ENCODE measurements around the gene EXD3. TPM values are rescaled to one million over a fixed set of nuclear protein-coding genes. Genes with fewer than 3 reads are reported as not detected.

The EXD3 gene
- polyA plus RNA-seq, 1 donor from 2014 or later, result 5.6 TPM

- Mint-ChIP-seq H3K27me3 (no peaks in the 10 kb centered on the region), H3K4me1 (peaks cover 0 to 3% (median 0%) of the 10 kb centered on the region in 3 donors), H3K9me3 (no peaks in the 10 kb centered on the region), H3K36me3 (no peaks in the 10 kb centered on the region), H3K27ac (no peak overlapping the region), H3K4me3 (no peak overlapping the region)
Measured at GRCh38 chr9:137371946-137372651, 50.9 kb downstream of the EXD3 start.

- H3K9me3 Mint-ChIP-seq, result no peaks in the 10 kb centered on the region
- H3K27ac Mint-ChIP-seq, result no peak overlapping the region
- no peaks in the 10 kb centered on the region for H3K4me1 Mint-ChIP-seq
- no peaks in the 10 kb centered on the region for H3K27me3 Mint-ChIP-seq
- H3K4me3 Mint-ChIP-seq, result no peak overlapping the region
- no peaks in the 10 kb centered on the region for H3K36me3 Mint-ChIP-seq
Measured at GRCh38 chr9:137371521-137371941, 51.4 kb downstream of the EXD3 start.

GRCh38 chr9:137370865-137371520 is 52.0 kb downstream of the EXD3 start:
- Mint-ChIP-seq H3K9me3 (no peaks in the 10 kb centered on the region), H3K4me1 (no peaks in the 10 kb centered on the region), H3K27ac (no peak overlapping the region), H3K4me3 (no peak overlapping the region), H3K27me3 (no peaks in the 10 kb centered on the region), H3K36me3 (no peaks in the 10 kb centered on the region)

DNA sequence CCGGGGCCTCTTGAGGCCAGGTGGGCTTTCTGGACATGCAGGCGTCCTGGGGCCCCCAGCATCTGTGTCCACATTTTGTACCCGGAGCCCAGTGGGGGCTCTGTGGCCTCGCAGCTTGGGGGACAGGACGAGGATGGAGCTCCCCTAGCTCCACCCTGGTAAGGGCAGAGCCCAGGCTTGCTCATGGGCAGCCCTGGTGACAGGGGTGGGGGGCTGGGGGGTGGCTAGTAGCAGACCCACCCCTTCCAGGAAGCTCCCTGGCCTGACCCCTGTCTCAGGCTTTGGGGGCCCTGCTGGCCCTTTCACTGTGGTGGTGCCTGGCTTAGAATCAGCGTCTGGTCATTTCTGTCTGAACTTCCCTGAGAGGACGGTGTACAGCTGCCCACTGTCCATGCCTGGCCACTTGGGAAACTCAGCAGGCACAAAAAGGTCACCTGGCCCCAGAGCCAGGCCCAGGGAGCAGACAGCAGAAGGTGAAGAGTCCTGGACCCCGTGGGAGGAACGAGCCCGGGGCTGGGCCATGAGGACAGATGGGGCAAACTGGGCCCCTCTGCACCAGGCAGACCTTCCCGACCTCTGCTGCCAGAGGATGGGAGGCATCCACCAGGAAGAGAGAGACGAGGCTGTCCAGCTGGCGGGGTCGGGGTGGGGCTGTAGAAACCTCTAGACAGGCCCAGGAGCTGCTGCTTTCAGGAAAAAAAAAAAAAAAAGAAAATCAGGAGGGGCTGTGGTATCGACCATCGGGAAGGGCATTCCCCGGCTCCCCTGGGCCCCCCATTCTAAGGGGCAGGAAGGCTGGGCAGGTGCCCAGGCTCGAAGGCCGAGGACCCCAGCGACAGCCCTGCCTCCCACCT is 52.8 kb downstream of the EXD3 start:
- Mint-ChIP-seq H3K27ac (no peak overlapping the region), H3K27me3 (no peaks in the 10 kb centered on the region), H3K36me3 (no peaks in the 10 kb centered on the region), H3K4me3 (no peak overlapping the region), H3K9me3 (no peaks in the 10 kb centered on the region), H3K4me1 (no peaks in the 10 kb centered on the region)

DNA sequence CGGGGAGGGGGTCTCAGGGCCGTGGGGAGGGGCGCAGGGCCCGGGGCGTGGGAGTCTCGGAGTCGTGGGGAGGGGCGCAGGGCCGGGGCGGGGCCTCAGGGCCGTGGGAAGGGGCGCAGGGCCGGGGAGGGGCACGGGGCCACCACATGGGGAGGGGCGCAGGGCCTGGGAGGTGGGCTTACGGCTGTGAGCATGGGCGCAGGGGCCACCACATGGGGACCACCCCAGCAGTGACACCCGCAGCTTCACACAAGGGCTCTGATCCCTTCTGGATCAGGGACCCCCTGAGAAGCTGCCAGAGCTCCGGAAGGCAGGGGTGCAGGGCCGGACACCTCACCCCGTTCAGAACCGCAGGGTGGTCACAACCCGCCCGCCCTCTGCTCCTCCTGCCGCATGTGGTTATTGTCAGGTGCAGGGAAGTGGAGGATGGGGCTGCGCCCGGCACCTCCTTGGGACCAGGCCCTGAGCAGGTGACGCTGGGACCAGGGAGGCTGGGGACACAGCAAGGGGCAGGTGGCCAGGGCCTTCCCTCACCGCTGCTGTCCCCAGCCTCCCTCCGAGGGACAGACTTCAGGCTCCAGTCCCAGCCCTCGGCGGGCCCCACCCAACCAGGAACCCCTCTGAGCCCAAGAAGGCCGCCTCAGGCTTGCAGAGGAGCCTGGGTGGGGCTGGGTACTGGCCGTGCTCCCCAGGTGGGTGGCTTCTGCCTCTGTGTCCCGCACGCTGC is 53.7 kb downstream of the EXD3 start:
- H3K27me3 Mint-ChIP-seq, result no peaks in the 10 kb centered on the region
- no peaks in the 10 kb centered on the region for H3K36me3 Mint-ChIP-seq
- no peaks in the 10 kb centered on the region for H3K9me3 Mint-ChIP-seq
- no peak overlapping the region for H3K27ac Mint-ChIP-seq
- H3K4me3 Mint-ChIP-seq, result no peak overlapping the region
- H3K4me1 Mint-ChIP-seq, result no peaks in the 10 kb centered on the region

GRCh38 chr9:137368431-137369035 is 54.4 kb downstream of the EXD3 start:
- Mint-ChIP-seq H3K27me3 (peaks cover 3% of the 10 kb centered on the region), H3K4me3 (no peak overlapping the region), H3K9me3 (peaks cover 0 to 3% (median 2%) of the 10 kb centered on the region in 3 donors), H3K27ac (no peak overlapping the region), H3K36me3 (no peaks in the 10 kb centered on the region), H3K4me1 (no peaks in the 10 kb centered on the region)

DNA sequence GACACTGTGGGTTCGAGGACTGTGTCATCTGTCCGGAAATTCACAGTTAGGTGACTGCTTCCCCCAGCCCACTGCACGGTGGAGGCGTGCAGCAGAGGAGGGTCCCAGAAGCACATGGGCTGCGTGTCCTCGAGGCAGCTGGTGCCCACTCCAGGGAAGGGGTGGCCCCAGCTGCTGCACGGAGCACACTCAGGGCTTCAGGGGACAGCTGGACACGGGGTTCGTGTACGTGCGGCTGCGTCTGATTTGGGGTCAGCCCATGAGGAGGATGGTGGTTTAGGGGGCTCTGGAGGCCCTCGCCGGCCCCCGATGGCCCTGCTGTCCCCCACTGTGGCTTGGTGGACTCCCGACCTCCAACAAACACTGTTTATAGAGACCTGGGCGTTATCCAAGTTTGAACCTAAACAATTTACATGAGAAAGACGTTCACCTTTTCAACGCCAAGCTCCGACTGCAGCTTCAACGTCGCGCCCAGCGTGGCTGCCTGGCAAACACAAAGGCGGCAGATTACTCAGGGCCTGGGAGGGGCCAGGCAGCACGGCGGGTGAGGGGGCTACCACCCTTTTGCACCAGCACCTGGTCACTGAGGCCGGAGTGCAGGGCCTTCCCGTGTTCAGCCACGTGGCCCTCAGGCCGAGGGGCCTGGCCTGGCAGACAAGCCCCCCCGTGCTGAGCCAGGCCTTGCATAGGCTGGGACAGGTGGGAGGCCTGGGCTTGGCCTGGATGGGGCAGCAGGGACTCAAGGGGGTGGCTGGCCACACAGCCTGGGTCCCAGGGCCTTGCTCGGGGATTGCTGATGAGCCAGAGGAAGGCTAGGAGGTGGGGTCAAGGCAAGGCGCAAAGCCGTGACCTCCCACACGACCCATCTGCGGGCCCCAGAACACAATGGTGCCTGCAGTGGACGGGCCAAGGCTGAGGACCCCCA is 55.2 kb downstream of the EXD3 start:
- peaks cover 3% of the 10 kb centered on the region for H3K27me3 Mint-ChIP-seq
- H3K4me1 Mint-ChIP-seq, result no peaks in the 10 kb centered on the region
- H3K36me3 Mint-ChIP-seq, result no peaks in the 10 kb centered on the region
- H3K27ac Mint-ChIP-seq, result no peak overlapping the region
- peaks cover 0 to 3% (median 2%) of the 10 kb centered on the region in 3 donors for H3K9me3 Mint-ChIP-seq
- no peak overlapping the region for H3K4me3 Mint-ChIP-seq

DNA sequence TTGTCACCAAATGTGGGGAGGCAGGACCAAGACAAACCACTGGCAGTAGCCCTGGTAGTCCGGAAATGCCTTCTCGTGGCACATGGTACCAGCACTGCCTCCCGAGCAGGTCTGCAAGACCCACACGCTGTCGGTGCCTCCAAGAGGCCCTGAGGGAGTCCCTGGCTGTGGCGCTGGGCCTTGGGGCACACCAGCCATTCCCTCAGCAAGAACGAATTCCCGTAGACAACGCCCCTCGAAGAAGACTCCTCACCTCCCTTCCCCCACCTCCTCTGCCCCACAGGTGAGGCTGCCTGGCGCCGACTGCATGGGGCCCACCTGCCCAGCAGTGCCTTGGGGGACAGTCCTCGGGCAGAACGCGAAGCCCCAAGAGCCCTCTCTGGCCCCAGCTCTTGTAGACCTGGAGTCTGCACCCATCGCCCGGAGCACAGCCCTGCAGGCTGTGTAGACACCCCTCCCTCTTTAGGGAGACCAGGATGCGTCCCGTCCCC is 56.0 kb downstream of the EXD3 start:
- peak overlapping the region in 1 of 4 donors; percentile 24 for H3K4me3 Mint-ChIP-seq
- no peak overlapping the region for H3K27ac Mint-ChIP-seq
- H3K4me1 Mint-ChIP-seq, result no peaks in the 10 kb centered on the region
- H3K27me3 Mint-ChIP-seq, result peaks cover 3% of the 10 kb centered on the region
- H3K9me3 Mint-ChIP-seq, result peaks cover 0 to 3% (median 2%) of the 10 kb centered on the region in 3 donors
- no peaks in the 10 kb centered on the region for H3K36me3 Mint-ChIP-seq

DNA sequence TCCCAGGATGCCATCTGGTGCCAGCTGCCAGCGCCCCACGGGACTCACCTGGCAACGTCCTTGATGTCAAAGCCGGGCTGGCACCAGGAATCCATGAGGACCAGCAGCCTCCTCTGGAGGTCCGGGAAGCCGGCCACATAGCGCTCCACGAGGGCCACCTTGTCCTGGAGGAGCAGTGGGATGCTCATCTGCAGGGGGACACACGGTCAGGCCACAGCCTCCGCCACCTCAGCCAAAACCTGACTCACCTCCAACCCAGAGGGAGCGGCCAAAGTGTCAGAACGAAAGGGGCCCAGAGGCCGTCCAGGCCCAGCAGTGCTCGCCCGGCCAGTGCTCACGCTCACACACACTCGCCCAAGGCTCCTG is 56.5 kb downstream of the EXD3 start:
- no peaks in the 10 kb centered on the region for H3K4me1 Mint-ChIP-seq
- H3K4me3 Mint-ChIP-seq, result no peak overlapping the region
- no peaks in the 10 kb centered on the region for H3K36me3 Mint-ChIP-seq
- H3K9me3 Mint-ChIP-seq, result peaks cover 0 to 5% (median 2%) of the 10 kb centered on the region in 3 donors
- no peak overlapping the region for H3K27ac Mint-ChIP-seq
- peaks cover 3% of the 10 kb centered on the region for H3K27me3 Mint-ChIP-seq

DNA sequence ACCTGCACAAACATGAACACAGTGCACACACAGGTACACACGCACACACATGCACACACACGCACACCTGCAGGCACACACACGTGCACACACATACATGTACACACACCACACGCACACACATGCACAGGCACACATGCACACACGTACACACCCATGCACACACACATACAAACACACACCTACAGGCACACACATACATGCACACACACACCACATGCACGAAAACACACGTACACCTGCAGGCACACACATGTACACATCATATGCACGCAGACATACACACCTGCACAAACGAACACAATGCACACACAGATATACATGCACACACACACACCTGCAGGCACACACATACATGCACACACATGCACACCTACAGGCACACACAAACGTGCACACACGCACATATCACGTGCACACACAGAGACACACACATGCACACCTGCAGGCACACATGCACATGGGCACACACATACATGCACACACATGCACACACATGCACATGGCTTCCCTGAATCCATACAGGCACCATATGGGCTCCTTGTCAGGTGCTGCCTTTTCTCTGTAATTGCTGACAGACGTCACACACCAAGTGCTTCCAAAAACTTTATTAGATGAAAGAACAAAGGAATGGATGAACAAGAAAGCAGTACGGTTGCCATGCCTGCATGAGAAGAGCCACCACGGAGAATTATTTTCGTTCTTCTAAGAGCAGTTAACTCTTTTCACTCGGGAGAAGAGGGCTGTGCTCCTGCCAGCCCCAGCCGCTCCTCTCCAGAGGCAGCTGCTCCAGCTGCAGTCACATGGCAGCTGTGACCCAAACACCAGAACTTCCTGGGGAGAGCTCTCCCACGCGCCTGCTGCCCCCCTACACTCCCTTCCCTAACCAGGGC is 57.2 kb downstream of the EXD3 start:
- H3K4me1 Mint-ChIP-seq, result no peaks in the 10 kb centered on the region
- peak overlapping the region in 1 of 3 donors; percentile 51 for H3K27ac Mint-ChIP-seq
- H3K9me3 Mint-ChIP-seq, result peaks cover 0 to 5% (median 2%) of the 10 kb centered on the region in 3 donors
- no peaks in the 10 kb centered on the region for H3K36me3 Mint-ChIP-seq
- H3K4me3 Mint-ChIP-seq, result no peak overlapping the region
- H3K27me3 Mint-ChIP-seq, result peaks cover 3% of the 10 kb centered on the region

GRCh38 chr9:137365056-137365455 is 57.9 kb downstream of the EXD3 start:
- peak overlapping the region in 1 of 3 donors; percentile 51 for H3K27ac Mint-ChIP-seq
- peaks cover 3% of the 10 kb centered on the region for H3K27me3 Mint-ChIP-seq
- H3K36me3 Mint-ChIP-seq, result no peaks in the 10 kb centered on the region
- no peaks in the 10 kb centered on the region for H3K4me1 Mint-ChIP-seq
- no peak overlapping the region for H3K4me3 Mint-ChIP-seq
- H3K9me3 Mint-ChIP-seq, result peaks cover 0 to 5% (median 2%) of the 10 kb centered on the region in 3 donors

GRCh38 chr9:137359850-137360249 is 63.1 kb downstream of the EXD3 start:
- H3K4me1 Mint-ChIP-seq, result no peaks in the 10 kb centered on the region
- peaks cover 5 to 11% (median 8%) of the 10 kb centered on the region in 3 donors for H3K9me3 Mint-ChIP-seq
- H3K36me3 Mint-ChIP-seq, result no peaks in the 10 kb centered on the region
- no peak overlapping the region for H3K4me3 Mint-ChIP-seq
- H3K27ac Mint-ChIP-seq, result no peak overlapping the region
- peaks cover 3% of the 10 kb centered on the region for H3K27me3 Mint-ChIP-seq

- H3K27ac Mint-ChIP-seq, result no peak overlapping the region
Measured at GRCh38 chr9:137358126-137358525, 64.8 kb downstream of the EXD3 start.

More at GRCh38 chr9:137358126-137358525, 64.8 kb downstream of the EXD3 start:
- no peak overlapping the region for H3K4me3 Mint-ChIP-seq
- H3K4me1 Mint-ChIP-seq, result no peaks in the 10 kb centered on the region
- no peaks in the 10 kb centered on the region for H3K36me3 Mint-ChIP-seq
- H3K27me3 Mint-ChIP-seq, result no peaks in the 10 kb centered on the region
- H3K9me3 Mint-ChIP-seq, result peaks cover 5 to 9% (median 5%) of the 10 kb centered on the region in 3 donors

Data from IgD-negative memory B cell (primary cell).